HCT116 (cell line): ENCODE results near the gene BRCA2. TPM values are rescaled to one million over a fixed set of nuclear protein-coding genes. Genes with fewer than 3 reads are reported as not detected.
A peak's percentile ranks its signal among the peaks of the same experiment; 100 is the strongest.

Experiments used
- ATAC-seq: fragments of 200-7000 bp; cut with Tn5 transposase; 2 replicates; pipeline ENCODE4 v1.9.1; 2020; ENCODE audit warnings: mild to moderate bottlenecking, moderate library complexity
- BruUV-seq: library from RNA; stranded (reverse); fragments of 400-500 nt; replicated peaks from 2 replicates; lab custom pipeline; 2021; lab: Mats Ljungman, UMichigan
- CTCF ChIA-PET: fragments of 300-600 bp; sonication (Branson Sonifier 250); formaldehyde crosslinking; loops from one replicate; lab custom pipeline; 2021; ENCODE audit warnings: antibody characterized with exemption; lab: Charles Lee
- POLR2A ChIA-PET: fragments of 300-600, 350-600 bp; sonication (Branson Sonifier 250); formaldehyde crosslinking; loops from one replicate; lab custom pipeline; 2021; ENCODE audit warnings: antibody characterized with exemption; lab: Charles Lee
- RAD21 ChIA-PET, 2 experiments: fragments of 300-600 bp; sonication (Branson Sonifier 250); formaldehyde crosslinking; loops; one replicate each; lab custom pipeline; 2023; ENCODE audit warnings: low total read pairs in 2 of 2; ENCODE audit not compliant: uncharacterized antibody in 2 of 2, unreplicated experiment in 2 of 2, low non-redundant PET in 1 of 2; lab: Charles Lee
- DNase-seq: peaks from one replicate; pipeline ENCODE4 v3.0.0-alpha.2; 2010; ENCODE audit warnings: low read depth, low spot score
- H2AFZ ChIP-seq: fragments of 200-600 bp; shearing (Covaris generic), sonication (generic); 2 replicates; pipeline ENCODE4 v1.6.1; 2017; ENCODE audit warnings: low read depth, mixed run types, mixed read lengths, antibody characterized with exemption, low read length; ENCODE audit not compliant: poor library complexity, severe bottlenecking
- H3K27ac ChIP-seq: 2 replicates; pipeline ENCODE4 v1.5.1; 2012; ENCODE audit warnings: low read depth, low read length
- H3K27me3 ChIP-seq: fragments of 200-600 bp; sonication (generic); 2 replicates; pipeline ENCODE4 v1.6.1; 2016; ENCODE audit warnings: mixed run types, low read length, mixed read lengths; ENCODE audit not compliant: insufficient read depth
- H3K36me3 ChIP-seq, 2 experiments: fragments of 200-500 bp in 1 of 2; fragments of 200-600 bp in 1 of 2; sonication (Bioruptor generic) in 1 of 2; sonication (generic) in 1 of 2; 2 replicates each; pipeline versions ENCODE4 v1.5.1 to v1.6.1; 2014 to 2016; ENCODE audit warnings: low read length in 2 of 2, inconsistent platforms in 1 of 2, mixed read lengths in 1 of 2, mixed run types in 1 of 2; ENCODE audit not compliant: insufficient read depth in 2 of 2, control insufficient read depth in 1 of 2
- H3K4me1 ChIP-seq, 2 experiments: fragments of 200-600 bp in 1 of 2; sonication (generic) in 1 of 2; 2 replicates each; pipeline versions ENCODE4 v1.5.1 to v1.6.1; 2012 to 2017; ENCODE audit warnings: low read length in 2 of 2, inconsistent platforms in 1 of 2, mild to moderate bottlenecking in 1 of 2, mixed read lengths in 1 of 2, mixed run types in 1 of 2, moderate library complexity in 1 of 2; ENCODE audit not compliant: insufficient read depth in 2 of 2, control insufficient read depth in 1 of 2
- H3K4me2 ChIP-seq: fragments of 200-600 bp; sonication (generic); 2 replicates; pipeline ENCODE4 v1.6.1; 2017; ENCODE audit warnings: mixed run types, low read length, mixed read lengths
- H3K4me3 ChIP-seq, 2 experiments: fragments of 200-600 bp in 1 of 2; sonication (generic) in 1 of 2; replicated peaks in 1 of 2; 2 replicates each; pipeline ENCODE4 v1.5.1; 2011 to 2016; ENCODE audit warnings: low read length in 2 of 2, control low read depth in 1 of 2, low read depth in 1 of 2, mild to moderate bottlenecking in 1 of 2, mixed read lengths in 1 of 2, mixed run types in 1 of 2
- H3K79me2 ChIP-seq: fragments of 200-600 bp; sonication (generic); 2 replicates; pipeline ENCODE4 v1.6.1; 2017; ENCODE audit warnings: mild to moderate bottlenecking, mixed run types, low read length, moderate library complexity, mixed read lengths; ENCODE audit not compliant: insufficient read depth
- H3K9ac ChIP-seq: fragments of 200-600 bp; sonication (generic); 2 replicates; pipeline ENCODE4 v1.6.1; 2016; ENCODE audit warnings: low read length, mixed read lengths
- H3K9me2 ChIP-seq: fragments of 200-600 bp; sonication (generic), shearing (Covaris generic); 2 replicates; pipeline ENCODE4 v1.6.1; 2017; ENCODE audit warnings: mixed run types, mild to moderate bottlenecking, moderate library complexity; ENCODE audit not compliant: insufficient read depth
- H3K9me3 ChIP-seq, 2 experiments: fragments of 200-500 bp in 1 of 2; fragments of 200-600 bp in 1 of 2; sonication (Bioruptor generic) in 1 of 2; sonication (generic) in 1 of 2; 2 replicates each; pipeline ENCODE4 v1.6.1; 2014 to 2017; ENCODE audit warnings: low read length in 2 of 2, mixed read lengths in 2 of 2, inconsistent platforms in 1 of 2, low read depth in 1 of 2, mild to moderate bottlenecking in 1 of 2, mixed run types in 1 of 2, moderate library complexity in 1 of 2; ENCODE audit not compliant: control insufficient read depth in 1 of 2, insufficient read depth in 1 of 2
- H4K20me1 ChIP-seq: fragments of 200-600 bp; sonication (generic), shearing (Covaris generic); 2 replicates; pipeline ENCODE4 v1.6.1; 2017; ENCODE audit warnings: mixed run types, mild to moderate bottlenecking, moderate library complexity; ENCODE audit not compliant: insufficient read depth
- ATF3 ChIP-seq: IDR thresholded peaks from 2 replicates; pipeline ENCODE4 v1.6.1; 2012
- CBX3 ChIP-seq: IDR thresholded peaks from 2 replicates; pipeline ENCODE4 v1.6.1; 2012; ENCODE audit warnings: low read depth
- CEBPB ChIP-seq: IDR thresholded peaks from 2 replicates; pipeline ENCODE4 v1.6.1; 2012; ENCODE audit warnings: low read depth
- EGR1 ChIP-seq: IDR thresholded peaks from 2 replicates; pipeline ENCODE4 v1.6.1; 2012; ENCODE audit warnings: low read depth
- ELF1 ChIP-seq: IDR thresholded peaks from 2 replicates; pipeline ENCODE4 v1.6.1; 2012; ENCODE audit warnings: low read depth, borderline replicate concordance
- EZH2 ChIP-seq: fragments of 200-600 bp; sonication (generic); IDR thresholded peaks from 2 replicates; pipeline ENCODE4 v1.6.1; 2017; ENCODE audit warnings: antibody characterized with exemption, mixed run types
- EZH2phosphoT487 ChIP-seq: fragments of 200-600 bp; IDR thresholded peaks from 2 replicates; pipeline ENCODE4 v1.6.1; 2018; ENCODE audit warnings: antibody characterized with exemption, borderline replicate concordance
- FOSL1 ChIP-seq: IDR thresholded peaks from 2 replicates; pipeline ENCODE4 v1.6.1; 2012; ENCODE audit warnings: low read depth
- JUND ChIP-seq: IDR thresholded peaks from 2 replicates; pipeline ENCODE4 v1.6.1; 2012
- MAX ChIP-seq: IDR thresholded peaks from 2 replicates; pipeline ENCODE4 v1.6.1; 2012
- POLR2AphosphoS5 ChIP-seq: IDR thresholded peaks from 2 replicates; pipeline ENCODE4 v1.6.1; 2011; ENCODE audit warnings: mild to moderate bottlenecking, low read depth, low read length, moderate library complexity
- RAD21 ChIP-seq: IDR thresholded peaks from 2 replicates; pipeline ENCODE4 v1.6.1; 2012; ENCODE audit warnings: low read depth, mild to moderate bottlenecking
- TCF7L2 ChIP-seq: IDR thresholded peaks from 2 replicates; pipeline ENCODE4 v1.7.0; 2011; ENCODE audit warnings: borderline replicate concordance, inconsistent platforms; ENCODE audit not compliant: insufficient read depth, insufficient read length; ENCODE audit errors: extremely low read depth
- ZFX ChIP-seq: fragments of 450-650 bp; IDR thresholded peaks from 2 replicates; pipeline ENCODE4 v1.6.1; 2017
- intact Hi-C: fragments of 100-400 bp; cut with micrococcal nuclease; formaldehyde crosslinking; loops from 2 replicates; pipeline ENCODE4 v1.10.0; 2022
- total RNA-seq: library from RNA; stranded (reverse); gene quantifications from one replicate; pipeline ENCODE4 v1.2.1, GENCODE V29; 2021; ENCODE audit not compliant: unreplicated experiment

The BRCA2 gene
- total RNA-seq, 1 experiment from 2014 or later: 14.2 TPM

- no TSS peak for BruUV-seq
- peaks cover 5% of the 10 kb centered on the region; the same call in 1 of the 2 replicates for H3K79me2 ChIP-seq
- POLR2A ChIA-PET: no interaction called here
- RAD21 ChIA-PET: no interaction called here
- H3K9me2 ChIP-seq: no peaks in the 10 kb centered on the region
- no peaks in the 10 kb centered on the region for H3K27me3 ChIP-seq
- H3K27ac ChIP-seq: no peak overlapping the region
- H3K36me3 ChIP-seq: peaks cover 0 to 24% of the 10 kb centered on the region in 2 experiments
- ATAC-seq: no peak
- H3K9ac ChIP-seq: no peak overlapping the region
- intact Hi-C loops: no loop called here
- H3K4me3 ChIP-seq: no peak overlapping the region
- 0 out of 2 replicates have a peak overlapping the region, but pooled peaks have one; percentile 12 for H3K4me2 ChIP-seq
- no peaks in the 10 kb centered on the region for H3K9me3 ChIP-seq
- H4K20me1 ChIP-seq: no peaks in the 10 kb centered on the region
- no peak overlapping the region for H2AFZ ChIP-seq
- TF ChIP-seq EGR1 (no peak), ATF3 (no peak), MAX (no peak), ELF1 (no peak), JUND (no peak), ZFX (no peak), EZH2 (no peak), RAD21 (no peak), TCF7L2 (no peak), FOSL1 (no peak), CBX3 (no peak), CEBPB (no peak), EZH2phosphoT487 (no peak), POLR2AphosphoS5 (no peak)
- H3K4me1 ChIP-seq: peaks cover 0 to 8% of the 10 kb centered on the region in 2 experiments; a peak in 1 of 4 replicates
- CTCF ChIA-PET: no interaction called here
- DNase-seq: no peak
Observed at GRCh38 chr13:32323912-32324311, 8.6 kb downstream of the BRCA2 start.
